HG02588 (cell line): ENCODE data around the gene ALK.

Experiments
- ATAC-seq: cut with Tn5 transposase; IDR thresholded peaks from one replicate; pipeline ENCODE4 v1.9.1; 2021; ENCODE audit warnings: mild to moderate bottlenecking, moderate library complexity; ENCODE audit not compliant: unreplicated experiment

ALK gene

DNA sequence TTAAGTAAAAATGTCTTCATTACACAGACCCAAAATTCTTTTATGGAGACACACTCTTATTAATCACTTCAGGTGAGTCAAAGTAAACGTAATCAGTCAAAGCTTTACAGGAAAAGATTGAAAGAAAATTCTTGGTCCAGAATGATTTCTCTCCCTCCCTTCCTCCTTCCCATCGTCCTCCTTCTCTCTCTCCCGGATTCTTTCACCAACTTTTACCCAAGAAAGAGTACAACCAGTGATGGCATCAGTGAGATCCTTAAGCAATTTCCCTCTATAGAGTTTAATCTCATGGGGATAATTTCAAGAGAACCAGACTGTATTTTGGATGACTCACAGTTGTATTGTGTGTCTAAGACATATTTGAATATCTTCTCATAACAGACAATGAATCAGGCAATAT is 258.1 kb downstream of the ALK start:
- no peak for ATAC-seq

GRCh38 chr2:29662861-29663260 is 258.5 kb downstream of the ALK start:
- ATAC-seq, result no peak

DNA sequence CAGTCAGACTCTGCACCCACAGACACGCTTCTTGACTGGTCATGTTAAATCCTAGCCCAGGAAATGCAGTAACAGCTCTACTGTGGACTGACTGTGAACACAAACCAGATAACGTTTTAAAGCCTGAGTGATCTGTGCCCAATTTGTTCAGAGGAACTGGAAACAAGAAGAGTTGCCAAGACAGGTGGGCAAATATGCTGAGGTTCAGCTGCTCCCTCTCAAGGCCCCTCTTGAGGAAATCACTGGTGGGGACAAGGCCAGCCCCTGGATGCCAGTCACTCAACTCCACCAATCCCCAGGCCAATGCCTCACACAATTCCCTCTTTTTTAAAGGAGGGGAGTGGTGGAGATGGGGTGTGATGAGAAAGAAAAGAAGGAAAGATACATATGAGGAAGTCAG is 261.2 kb downstream of the ALK start:
- ATAC-seq, result no peak

DNA sequence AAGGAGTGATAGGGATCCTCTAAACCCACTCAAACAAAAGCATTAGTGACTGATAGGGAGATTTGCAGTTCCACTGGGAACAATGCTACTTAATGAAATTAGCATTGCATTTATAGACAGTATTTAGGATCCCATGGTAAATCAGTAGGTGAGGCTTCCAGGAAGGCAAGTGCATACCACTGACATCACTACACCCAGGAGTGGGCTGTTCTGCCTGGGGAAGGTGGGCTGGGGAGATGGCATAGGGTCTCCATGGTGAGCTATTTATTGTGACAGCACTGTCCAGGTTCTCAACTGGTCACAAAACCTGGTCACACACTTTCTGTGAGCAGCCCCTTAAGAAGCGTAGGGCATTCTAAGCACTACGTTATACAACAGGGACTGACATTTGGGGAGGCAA is 262.2 kb downstream of the ALK start:
- no peak for ATAC-seq

GRCh38 chr2:29657674-29658073 is 263.7 kb downstream of the ALK start:
- no peak for ATAC-seq

GRCh38 chr2:29655391-29656086 is 265.8 kb downstream of the ALK start:
- ATAC-seq, result no peak

- no peak for ATAC-seq
Measured at GRCh38 chr2:29650631-29651097, 270.7 kb downstream of the ALK start.

DNA sequence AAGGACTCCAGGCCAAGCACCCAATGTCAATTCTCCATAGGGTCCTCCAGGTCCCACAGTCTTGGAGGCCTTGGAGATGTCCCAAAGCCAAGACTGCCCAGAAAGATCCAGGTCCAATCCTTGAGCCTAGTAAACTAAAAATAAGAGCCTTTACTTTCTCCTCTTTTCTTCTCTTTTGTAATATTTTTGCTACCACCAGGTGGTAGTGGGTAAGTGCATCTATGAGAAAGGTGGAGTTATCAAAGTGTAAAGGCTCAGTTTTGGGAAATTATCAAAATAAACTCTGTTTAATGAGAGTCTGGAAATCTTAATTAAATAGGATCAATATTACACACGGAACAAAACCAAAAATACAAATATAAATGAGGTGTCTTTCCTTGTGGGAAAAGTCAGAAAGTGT is 276.4 kb downstream of the ALK start:
- no peak for ATAC-seq

DNA sequence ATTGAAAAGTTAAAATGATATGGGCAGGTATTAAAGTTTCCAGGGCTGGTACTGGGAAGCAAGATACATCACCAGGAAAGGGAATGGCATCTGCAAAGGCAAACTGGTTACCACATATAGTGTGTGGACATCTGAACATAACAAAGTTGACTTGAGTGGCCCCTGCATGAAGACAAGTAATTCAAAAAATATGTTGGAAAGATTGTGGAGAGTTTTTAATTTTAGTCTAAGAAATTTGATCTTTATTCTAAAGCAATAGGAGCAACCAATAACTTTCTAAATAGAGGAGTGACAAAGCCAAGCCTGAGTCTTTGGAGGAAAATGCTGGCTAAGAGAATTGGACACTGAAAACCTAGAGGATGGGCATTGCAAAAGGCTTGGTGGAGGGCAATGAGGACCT is 278.2 kb downstream of the ALK start:
- no peak for ATAC-seq

DNA sequence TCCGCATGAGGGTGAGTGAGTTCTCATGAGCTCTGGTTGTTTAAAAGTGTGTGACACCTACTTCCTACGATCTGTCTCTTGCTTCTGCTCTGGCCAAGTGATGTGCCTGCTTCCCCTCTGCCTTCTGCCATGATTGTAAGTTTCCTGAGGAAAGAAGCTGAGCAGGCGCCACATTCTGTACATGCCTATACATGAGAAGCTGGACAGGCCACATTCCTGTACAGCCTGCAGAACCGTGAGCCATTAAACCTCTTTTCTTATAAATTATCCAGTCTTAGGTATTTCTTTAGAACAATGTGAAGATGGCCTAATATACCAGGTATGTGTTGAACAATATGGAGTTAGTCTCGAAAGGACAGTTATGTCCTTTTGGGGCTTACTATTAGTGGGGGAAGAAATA is 281.0 kb downstream of the ALK start:
- ATAC-seq, result no peak

DNA sequence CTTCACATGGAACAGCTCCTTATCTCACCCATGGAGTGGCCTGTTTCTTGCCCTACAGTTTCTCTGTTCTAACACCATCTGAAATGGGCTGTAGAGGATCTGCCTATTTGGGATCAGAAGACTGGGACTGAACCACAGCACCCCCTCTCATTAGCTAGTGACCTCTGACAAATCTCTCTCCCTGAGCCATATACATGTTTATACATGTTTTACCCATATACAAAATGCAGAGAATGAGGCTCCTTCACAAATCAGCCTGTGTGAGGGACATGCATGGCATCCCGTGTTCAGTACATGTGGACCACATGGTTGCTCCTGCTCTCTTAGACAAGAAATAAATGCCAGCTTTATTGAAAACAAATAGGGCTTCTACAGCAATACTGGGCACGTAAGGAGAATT is 282.7 kb downstream of the ALK start:
- ATAC-seq, result no peak

GRCh38 chr2:29634916-29635315 is 286.5 kb downstream of the ALK start:
- no peak for ATAC-seq

GRCh38 chr2:29632018-29632417 is 289.4 kb downstream of the ALK start:
- no peak for ATAC-seq

GRCh38 chr2:29629495-29629894 is 291.9 kb downstream of the ALK start:
- ATAC-seq, result no peak

DNA sequence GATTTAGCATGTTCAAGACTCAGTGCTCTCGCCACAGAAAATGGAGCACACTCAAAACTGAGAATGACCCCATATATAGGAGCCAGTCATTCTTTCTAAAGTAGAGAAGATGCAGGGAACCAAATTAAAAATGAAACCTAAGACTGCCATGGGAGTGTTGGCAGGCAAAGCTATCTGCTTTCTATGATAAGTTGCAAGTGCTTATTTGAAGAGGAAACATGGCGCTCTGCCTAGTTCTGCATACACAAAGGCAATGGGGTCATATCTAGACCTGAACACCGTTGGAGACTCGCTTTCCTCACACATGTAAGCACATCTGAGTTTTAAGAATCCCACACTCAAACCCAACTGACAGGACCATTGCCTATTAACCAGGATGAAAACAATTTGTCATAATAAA is 292.5 kb downstream of the ALK start:
- no peak for ATAC-seq

GRCh38 chr2:29628108-29628745 is 293.2 kb downstream of the ALK start:
- ATAC-seq, result no peak

DNA sequence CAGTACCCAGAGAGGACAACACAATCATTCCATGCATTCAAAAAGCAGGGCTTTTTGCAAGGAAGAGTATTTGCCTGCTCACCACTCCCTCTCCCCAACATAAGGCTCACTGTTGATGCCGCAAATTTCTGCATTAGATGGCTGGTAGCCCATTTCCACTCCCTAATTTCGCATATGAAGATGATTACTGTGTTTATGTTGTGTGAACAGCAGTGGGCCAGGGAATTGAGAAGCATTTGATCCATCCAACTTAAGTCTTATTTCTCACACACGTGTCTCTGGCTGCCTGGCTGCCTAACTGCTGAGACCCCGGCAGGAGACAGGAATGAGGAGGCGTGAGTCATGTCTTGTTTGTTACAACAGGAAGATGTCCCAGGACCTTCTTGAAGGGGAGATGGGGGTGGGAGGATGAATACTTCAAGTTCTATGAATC is 294.1 kb downstream of the ALK start:
- ATAC-seq, result no peak

GRCh38 chr2:29620890-29621289 is 300.5 kb downstream of the ALK start:
- no peak for ATAC-seq

GRCh38 chr2:29619689-29620088 is 301.7 kb downstream of the ALK start:
- ATAC-seq, result no peak

- no peak for ATAC-seq
Measured at GRCh38 chr2:29618024-29618423, 303.4 kb downstream of the ALK start.

DNA sequence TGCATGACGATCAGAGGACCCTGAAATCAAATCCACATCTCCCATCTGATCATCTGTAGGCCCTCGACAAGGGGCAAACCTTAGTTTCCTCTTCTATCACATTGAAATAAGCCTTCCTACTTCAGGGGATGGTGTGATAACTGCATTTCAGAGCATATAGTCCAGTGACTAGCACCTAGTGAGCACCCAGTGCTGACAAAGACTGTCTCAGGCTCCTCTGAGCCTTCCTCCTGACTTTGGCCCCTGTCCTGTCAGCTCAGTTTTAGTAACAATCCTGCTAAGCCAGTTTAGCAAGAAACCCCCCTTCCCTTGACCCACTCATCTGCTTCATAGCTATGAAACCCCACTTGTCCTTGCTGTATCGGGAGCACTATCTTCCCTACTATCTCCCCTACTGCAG is 304.0 kb downstream of the ALK start:
- ATAC-seq, result no peak

- ATAC-seq, result no peak
Measured at GRCh38 chr2:29616569-29616968, 304.8 kb downstream of the ALK start.

DNA sequence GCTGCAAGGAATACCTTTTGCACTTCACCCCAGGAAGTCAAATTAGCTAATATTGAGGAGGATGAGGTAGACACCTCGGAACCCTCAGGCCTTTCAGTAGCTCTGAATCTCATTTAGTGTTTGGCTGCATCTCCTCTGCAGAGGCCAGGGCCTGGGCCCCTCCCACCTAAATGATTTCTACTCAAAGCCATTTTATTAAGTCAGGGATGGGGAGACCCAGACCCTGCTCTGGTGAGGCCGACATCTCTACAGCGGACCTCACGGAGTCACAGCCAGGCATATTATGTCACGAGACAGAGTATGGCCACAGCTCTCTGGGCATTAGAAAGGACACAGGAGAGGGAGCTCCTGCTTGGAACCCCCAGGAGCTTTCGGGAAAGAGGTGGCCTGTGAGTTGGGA is 305.5 kb downstream of the ALK start:
- ATAC-seq, result no peak
